HT1080 (cell line): ENCODE results near the gene GLTP. TPM values are rescaled to one million over a fixed set of nuclear protein-coding genes. Genes with fewer than 3 reads are reported as not detected.
"Not testable (repeated sequence)": the region's sequence is repeated elsewhere in the genome, so short reads cannot be mapped to it uniquely, and the experiment has no call there.

Experiments used
- DNase-seq: peaks from one replicate; pipeline ENCODE4 v3.0.0-alpha.2; 2015; ENCODE audit warnings: low read depth
- total RNA-seq: library from RNA; depleted of rRNA; stranded (reverse); fragments of >200 nt; shearing (Covaris generic); gene quantifications from 2 replicates; pipeline ENCODE4 v1.2.3, GENCODE V29; 2014

The GLTP gene
- total RNA-seq, 1 experiment from 2014 or later: 76.5 TPM

DNA sequence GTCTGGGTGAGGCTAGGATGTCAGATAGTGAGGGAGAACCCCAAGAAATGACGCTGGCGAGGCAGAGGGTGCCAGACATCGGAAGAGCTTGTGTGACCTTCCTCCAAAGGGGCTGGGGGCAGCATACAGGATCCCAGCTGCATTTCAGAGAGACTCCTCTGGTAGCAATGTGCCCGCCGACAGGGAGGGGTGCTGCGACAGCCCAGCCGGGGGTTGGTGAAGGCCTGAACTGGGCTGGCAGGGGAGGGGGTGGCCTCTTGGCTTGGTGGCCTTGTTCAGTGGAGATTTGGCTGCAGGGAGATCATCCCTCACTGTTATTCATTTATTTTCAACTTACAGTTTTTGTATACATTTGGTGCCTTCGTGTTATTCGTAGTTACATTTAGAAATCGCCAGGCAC, 25.0 kb upstream of the GLTP start:
- no peak for DNase-seq

GRCh38 chr12:109902891-109903418, 22.6 kb upstream of the GLTP start:
- DNase-seq: no peak

DNA sequence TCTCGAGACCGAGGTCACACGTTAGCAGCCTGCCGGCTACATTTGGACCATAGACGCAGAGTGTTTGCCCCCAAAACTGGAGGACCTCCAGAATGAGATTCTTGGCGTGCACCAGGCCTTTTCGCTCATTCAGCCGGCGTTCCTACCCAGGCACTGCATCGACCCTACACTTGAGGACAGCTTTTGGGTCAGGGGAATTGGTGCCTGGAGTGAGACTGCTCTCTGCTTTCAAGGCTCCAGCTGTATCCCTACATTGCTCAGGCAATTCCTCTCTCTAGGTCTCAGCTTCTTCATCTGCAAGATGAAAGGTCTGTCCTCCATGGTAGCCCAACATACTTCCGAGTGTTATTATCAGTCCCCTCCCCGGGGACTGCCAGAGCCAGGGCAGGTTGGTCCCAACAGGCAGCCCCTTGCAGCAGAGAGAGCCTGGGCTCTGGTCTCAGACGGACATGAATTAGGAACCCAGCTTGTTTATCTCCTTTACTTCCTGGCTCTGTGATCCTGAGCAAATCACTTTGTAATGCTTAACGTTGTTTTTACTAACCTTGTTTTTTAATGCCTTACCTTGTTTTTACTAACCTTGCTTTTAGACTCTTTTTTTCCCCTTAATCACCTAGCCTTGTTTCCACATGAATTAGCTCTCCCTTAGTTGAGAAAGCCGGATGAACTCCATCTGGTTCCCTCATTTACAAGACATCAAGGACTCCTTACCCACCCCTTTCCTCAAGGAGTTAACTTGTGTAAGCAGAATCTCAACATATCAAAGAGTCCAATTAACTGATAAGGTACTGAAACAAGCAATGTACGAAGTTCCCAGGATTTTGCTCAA, 20.6 kb upstream of the GLTP start:
- no peak for DNase-seq

DNA sequence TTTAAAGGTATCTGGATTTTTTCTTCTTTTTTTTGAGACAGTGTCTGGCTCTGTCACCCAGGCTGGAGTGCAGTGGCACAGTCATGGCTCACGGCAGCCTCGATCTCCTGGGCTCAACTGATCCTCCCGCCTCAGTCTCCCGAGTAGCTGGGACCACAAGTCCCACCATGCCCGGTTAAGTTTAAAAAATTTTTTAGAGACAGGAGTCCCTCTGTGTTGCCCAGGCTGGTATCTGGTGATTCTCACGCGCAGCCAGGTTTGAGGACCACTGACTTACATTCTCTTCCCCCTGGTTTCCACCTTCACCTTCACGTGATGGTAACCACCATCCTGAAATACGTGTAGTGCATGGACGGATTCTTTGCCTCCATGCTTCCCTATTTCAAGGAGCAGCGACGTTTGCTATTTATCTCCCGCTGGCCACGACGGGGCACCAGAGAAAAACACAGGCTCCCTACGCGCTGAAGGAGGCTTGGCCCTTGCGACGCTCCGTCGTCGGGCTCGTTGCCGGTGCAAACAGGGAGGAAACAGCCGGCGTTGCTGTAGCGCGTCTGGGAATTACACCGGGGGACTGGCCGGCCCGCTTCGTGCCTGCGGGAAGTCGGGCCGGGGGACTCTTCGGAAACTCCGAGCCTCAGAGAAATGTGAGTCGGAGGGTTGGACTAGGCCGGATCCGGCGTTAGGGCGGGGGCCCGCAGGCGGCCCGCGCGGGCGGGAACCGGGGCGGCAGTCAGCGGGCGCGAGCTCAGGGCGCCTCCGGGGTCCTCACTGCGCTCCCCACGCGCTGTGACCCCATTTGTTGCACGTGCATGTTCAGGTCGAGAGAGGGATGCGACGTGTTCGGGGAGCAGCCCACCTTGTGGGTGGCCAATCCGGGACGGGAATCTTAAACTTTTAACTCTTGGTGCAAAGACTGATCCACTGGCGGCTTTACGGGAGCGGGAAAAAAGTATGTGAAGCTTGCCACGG, 19.7 kb upstream of the GLTP start, which contains the start of gene TCHP:
TSS of gene TCHP (plus strand) at position 492 of the 969 bp plus-strand sequence. CDS start 2,753 bp downstream, outside the sequence.
- peak; percentile 84 for DNase-seq

GRCh38 chr12:109899345-109899744, 19.0 kb upstream of the GLTP start:
- DNase-seq: not testable (repeated sequence)

DNA sequence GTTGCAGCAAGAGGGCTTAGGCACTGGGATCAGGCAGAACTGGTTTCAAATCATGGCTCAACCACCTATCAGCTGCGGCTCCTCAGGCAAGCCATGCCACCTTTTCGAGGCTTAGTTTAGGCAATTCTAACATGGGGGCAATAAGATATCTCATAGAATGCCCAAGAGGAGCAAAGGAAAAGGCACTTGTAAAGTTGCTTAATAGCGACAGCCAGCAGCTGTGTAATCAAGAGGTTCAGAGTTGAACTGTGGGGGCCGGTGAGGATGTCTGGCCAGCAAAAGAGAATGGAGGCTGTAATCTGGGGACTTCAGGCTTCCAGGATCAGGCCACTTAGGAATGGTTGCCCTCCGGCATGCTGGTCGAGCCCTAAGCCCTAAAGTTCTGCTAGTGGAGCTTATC, 16.7 kb upstream of the GLTP start:
- DNase-seq: no peak

DNA sequence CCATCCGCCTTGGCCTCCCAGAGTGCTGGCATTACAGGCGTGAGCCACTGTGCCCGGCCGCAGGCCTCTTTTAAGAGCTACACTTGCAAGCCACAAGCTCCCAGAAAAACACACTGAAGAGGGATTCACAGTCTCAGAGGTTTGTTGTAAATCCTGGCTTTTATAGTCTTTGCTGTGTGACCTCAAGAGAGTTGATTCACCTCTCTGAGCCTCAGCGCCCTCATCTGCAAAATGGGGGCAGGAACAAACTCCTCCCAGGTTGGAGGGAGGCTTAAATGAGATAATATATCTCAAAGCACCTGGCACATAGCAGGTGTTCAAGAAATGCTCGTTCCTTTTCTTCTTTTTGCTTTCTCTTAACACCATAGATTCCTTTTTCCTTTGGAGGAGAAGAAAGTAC, 15.8 kb upstream of the GLTP start:
- DNase-seq: no peak

DNA sequence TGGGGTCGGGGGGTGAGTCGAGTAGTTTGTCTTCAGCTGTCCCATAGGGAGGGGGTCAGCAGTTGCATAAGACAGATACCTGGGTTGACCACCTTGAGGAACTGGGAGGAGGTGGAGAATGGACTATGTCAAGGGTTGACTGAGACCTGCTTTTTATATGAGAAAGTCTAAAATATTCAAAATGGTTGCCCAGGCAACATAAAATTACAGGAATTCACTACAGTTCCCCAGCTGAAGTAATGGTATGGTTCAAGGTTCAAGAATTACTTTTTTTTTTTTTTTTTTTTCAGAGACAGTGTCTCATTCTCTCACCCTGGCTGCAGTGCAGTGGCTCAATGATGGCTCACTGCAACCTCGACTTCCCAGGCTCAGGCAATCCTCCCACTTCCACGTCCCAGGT, 14.6 kb upstream of the GLTP start:
- DNase-seq: no peak

- no peak for DNase-seq
These were observed 13.1 kb upstream of the GLTP start for GRCh38 chr12:109893261-109893995.

GRCh38 chr12:109892748-109893147, 12.4 kb upstream of the GLTP start:
- DNase-seq: no peak

GRCh38 chr12:109892165-109892715, 11.9 kb upstream of the GLTP start:
- no peak for DNase-seq

- DNase-seq: not testable (repeated sequence)
These were observed 11.4 kb upstream of the GLTP start for GRCh38 chr12:109891731-109892130.

GRCh38 chr12:109890620-109891170, 10.4 kb upstream of the GLTP start:
- no peak for DNase-seq

- DNase-seq: peak; percentile 98
These were observed 8.1 kb upstream of the GLTP start for GRCh38 chr12:109888179-109889020.

- DNase-seq: no peak
These were observed 5.3 kb upstream of the GLTP start for GRCh38 chr12:109885616-109886015.

- DNase-seq: no peak
These were observed 3.1 kb upstream of the GLTP start for GRCh38 chr12:109883461-109883860.

GRCh38 chr12:109881752-109882151, 1.4 kb upstream of the GLTP start:
- peak; percentile 17 for DNase-seq

- no peak for DNase-seq
These were observed 597 bp upstream of the GLTP start for GRCh38 chr12:109880938-109881337.

DNA sequence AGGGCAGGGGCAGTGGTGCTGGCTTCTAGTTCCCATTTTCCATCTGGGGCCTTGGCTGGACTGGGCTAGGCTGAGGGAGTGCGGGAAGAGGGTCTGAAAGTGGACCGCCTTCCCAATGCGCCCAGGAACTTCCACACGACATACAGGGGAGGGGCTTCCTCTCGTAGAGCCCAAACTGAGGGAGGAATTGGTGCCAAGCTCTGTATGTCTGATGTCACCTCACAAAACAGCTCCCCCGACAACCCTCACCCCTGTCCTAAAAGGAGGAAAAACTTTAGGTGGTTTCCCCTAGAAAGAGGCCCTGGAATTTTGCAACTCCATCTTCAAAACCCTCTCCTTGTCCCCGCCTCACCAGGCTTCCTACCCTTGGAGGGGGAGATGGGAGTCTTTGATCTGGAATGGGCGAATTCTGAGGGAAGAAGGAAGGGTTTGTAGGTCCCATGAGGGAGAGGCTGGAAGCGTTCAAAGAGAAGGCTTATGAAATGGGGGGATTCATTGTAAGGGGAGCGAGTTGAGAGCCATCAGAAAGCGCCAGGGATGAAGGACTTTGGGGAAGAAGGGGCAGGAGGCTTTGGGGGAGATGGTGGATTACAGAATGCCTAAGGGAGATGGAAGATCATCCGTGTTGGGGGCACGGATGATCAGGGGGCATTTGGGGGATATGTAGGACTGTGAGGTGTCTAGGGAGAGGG, 844 bp downstream of the GLTP start:
- DNase-seq: no peak
